ENCODE results near the gene MED26. TPM values are rescaled to one million over a fixed set of nuclear protein-coding genes. Genes with fewer than 3 reads are reported as not detected.

Gene MED26
- total RNA-seq, 1 experiment from 2014 or later = 11.4 TPM

DNA sequence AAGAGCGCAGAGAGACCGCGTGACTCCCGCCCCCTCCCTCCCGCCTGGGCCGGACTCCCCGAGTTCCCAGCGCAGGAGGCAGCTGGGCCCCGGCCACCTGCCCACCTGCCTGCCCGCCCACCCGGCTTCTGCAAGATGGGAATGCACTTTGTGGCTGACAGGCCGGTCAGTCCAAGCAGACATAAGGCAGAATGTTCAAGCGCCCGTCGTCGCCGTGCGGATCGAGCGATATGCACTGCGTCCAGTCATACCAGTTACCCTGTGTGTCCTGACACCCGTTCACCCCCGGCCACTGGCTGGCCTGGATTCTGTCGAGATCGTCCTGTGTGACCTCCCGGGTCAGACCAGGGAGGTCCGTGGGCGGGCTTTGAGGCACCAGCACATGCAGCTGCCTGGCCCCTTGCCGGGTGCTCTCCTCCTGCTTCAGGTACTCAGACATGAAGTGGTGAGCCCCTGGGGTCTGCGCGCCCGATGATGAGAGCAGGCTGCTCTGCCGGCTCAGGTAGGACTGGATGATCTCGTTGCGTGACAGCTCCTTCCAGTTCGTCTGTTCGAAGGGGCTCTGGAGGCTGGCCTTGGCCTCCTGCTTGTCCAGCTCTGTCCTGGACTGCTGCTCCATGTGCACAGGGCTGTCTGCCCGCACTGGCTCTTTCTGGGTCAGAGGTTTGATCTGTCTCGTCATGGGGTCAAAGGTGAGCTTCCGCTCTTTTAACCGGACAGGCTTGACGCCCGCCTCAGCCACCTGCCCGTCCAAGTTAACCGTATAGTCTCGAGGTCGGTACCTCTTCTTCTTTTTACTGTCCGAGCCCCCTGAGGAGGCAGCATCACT is 51.9 kb downstream of the MED26 start:
- Histone ChIP-seq H4K5ac (ENCODE audit: insufficient read length, low read depth, low read length) (no peak overlapping the region), H3K23ac (ENCODE audit: insufficient read length, low read depth, low read length) (no peak overlapping the region), H3T11ph (ENCODE audit: low read length) (no peak overlapping the region), H2AK5ac (ENCODE audit: insufficient read length, low read length) (no peak overlapping the region), H3K56ac (ENCODE audit: insufficient read length, low read depth, low read length) (no peak overlapping the region), H3K79me2 (ENCODE audit: insufficient read depth, low read length) (peaks cover 4% of the 10 kb centered on the region; the same call in 1 of the 2 replicates), H4K20me1 (ENCODE audit: control insufficient read depth, insufficient read depth, insufficient read length) (no peaks in the 10 kb centered on the region), H3K27me3 (ENCODE audit: insufficient read depth, low read length) (no peaks in the 10 kb centered on the region), H2AFZ (ENCODE audit: low read length) (no peak overlapping the region), H3K4ac (ENCODE audit: low read depth, low read length) (no peak overlapping the region), H2BK20ac (ENCODE audit: low read depth, low read length, poor library complexity, severe bottlenecking) (no peak overlapping the region), H3K79me1 (ENCODE audit: insufficient read depth, low read depth, low read length, poor library complexity, severe bottlenecking) (peaks cover 13% of the 10 kb centered on the region), H3K4me2 (ENCODE audit: insufficient read depth, insufficient read length, low read length) (no peak overlapping the region), H2BK12ac (ENCODE audit: insufficient read length, low read depth, low read length) (no peak overlapping the region), H3K9me3 (ENCODE audit: control insufficient read depth, low read depth, low read length) (no peaks in the 10 kb centered on the region), H3K14ac (ENCODE audit: insufficient read depth, low read length) (no peak overlapping the region), H3K18ac (ENCODE audit: insufficient read length, low read depth, low read length) (no peak overlapping the region), H3K9ac (ENCODE audit: extremely low read depth, insufficient read length, low read length) (no peak overlapping the region), H3K27ac (ENCODE audit: insufficient read length, low read depth, low read length) (no peak overlapping the region), H2BK120ac (ENCODE audit: low read depth, low read length, poor library complexity, severe bottlenecking) (no peak overlapping the region), H4K8ac (replicated peaks; ENCODE audit: insufficient read length, low read depth, low read length) (no peak overlapping the region), H2BK15ac (ENCODE audit: low read depth, low read length) (no peak overlapping the region), H3K23me2 (ENCODE audit: insufficient read length, low read depth, low read length, poor library complexity, severe bottlenecking) (peaks cover 12% of the 10 kb centered on the region), H4K91ac (ENCODE audit: insufficient read length, low read depth, low read length) (no peak overlapping the region), H3K4me1 (ENCODE audit: insufficient read depth, low read length) (no peaks in the 10 kb centered on the region), H2BK5ac (ENCODE audit: insufficient read length, low read length) (no peak overlapping the region)
- Mint-ChIP-seq H3K36me3 (ENCODE audit: insufficient read depth in 1 of 3, low read depth in 3 of 3) (peaks cover 10 to 23% (median 18%) of the 10 kb centered on the region in 3 experiments; a peak in 6 of 7 replicates), H3K27ac (peak overlapping the region in 1 of 3 experiments; percentile 45; a peak in 1 of 7 replicates), H3K9me3 (no peaks in the 10 kb centered on the region; a peak in 1 of 5 replicates), H3K4me1 (peaks cover 16 to 19% of the 10 kb centered on the region in 2 experiments), H3K27me3 (ENCODE audit: low read depth) (no peaks in the 10 kb centered on the region), H3K4me3 (no peak overlapping the region)
- WGBS (ENCODE audit: extremely low coverage, insufficient read length, low lambda C conversion rate) = no CpG with 5 or more reads among the region's 48 CpGs
- TF ChIP-seq, protein P1, sequence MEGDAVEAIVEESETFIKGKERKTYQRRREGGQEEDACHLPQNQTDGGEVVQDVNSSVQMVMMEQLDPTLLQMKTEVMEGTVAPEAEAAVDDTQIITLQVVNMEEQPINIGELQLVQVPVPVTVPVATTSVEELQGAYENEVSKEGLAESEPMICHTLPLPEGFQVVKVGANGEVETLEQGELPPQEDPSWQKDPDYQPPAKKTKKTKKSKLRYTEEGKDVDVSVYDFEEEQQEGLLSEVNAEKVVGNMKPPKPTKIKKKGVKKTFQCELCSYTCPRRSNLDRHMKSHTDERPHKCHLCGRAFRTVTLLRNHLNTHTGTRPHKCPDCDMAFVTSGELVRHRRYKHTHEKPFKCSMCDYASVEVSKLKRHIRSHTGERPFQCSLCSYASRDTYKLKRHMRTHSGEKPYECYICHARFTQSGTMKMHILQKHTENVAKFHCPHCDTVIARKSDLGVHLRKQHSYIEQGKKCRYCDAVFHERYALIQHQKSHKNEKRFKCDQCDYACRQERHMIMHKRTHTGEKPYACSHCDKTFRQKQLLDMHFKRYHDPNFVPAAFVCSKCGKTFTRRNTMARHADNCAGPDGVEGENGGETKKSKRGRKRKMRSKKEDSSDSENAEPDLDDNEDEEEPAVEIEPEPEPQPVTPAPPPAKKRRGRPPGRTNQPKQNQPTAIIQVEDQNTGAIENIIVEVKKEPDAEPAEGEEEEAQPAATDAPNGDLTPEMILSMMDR (conservative IDR thresholded peaks at IDR 0.05) = no peak
- no peak for DNase-seq
